ENCODE measurements around the gene MUC16.

Gene MUC16

GRCh38 chr19:9009935-9010651 is at the start of gene MUC16:
TSS of gene MUC16 (minus strand) at chr19:9010409.
- TF ChIP-seq, protein P1, sequence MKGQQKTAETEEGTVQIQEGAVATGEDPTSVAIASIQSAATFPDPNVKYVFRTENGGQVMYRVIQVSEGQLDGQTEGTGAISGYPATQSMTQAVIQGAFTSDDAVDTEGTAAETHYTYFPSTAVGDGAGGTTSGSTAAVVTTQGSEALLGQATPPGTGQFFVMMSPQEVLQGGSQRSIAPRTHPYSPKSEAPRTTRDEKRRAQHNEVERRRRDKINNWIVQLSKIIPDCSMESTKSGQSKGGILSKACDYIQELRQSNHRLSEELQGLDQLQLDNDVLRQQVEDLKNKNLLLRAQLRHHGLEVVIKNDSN (IDR thresholded peaks at IDR 0.05), result no peak
- 0 out of 2 replicates have a peak, but pooled peaks have one; percentile 2 for TF ChIP-seq TEAD4 (IDR thresholded peaks at IDR 0.05)
- no peak; the same call in 1 of the 2 replicates for TF ChIP-seq TAF1 (IDR thresholded peaks at IDR 0.05; ENCODE audit: low read depth)
- TF ChIP-seq MAX (IDR thresholded peaks at IDR 0.05), result no peak
- TF ChIP-seq TCF12 (IDR thresholded peaks at IDR 0.05; ENCODE audit: low read depth), result peak; percentile 75
- peak; percentile 38 for TF ChIP-seq NFIC (IDR thresholded peaks at IDR 0.05)
- no peak for TF ChIP-seq FOXM1 (IDR thresholded peaks at IDR 0.05; ENCODE audit: borderline replicate concordance, low read depth)
- peak; percentile 70; the same call in 1 of the 2 replicates for TF ChIP-seq ZBTB7A (IDR thresholded peaks at IDR 0.05; ENCODE audit: low read depth)
- TF ChIP-seq, protein P2, sequence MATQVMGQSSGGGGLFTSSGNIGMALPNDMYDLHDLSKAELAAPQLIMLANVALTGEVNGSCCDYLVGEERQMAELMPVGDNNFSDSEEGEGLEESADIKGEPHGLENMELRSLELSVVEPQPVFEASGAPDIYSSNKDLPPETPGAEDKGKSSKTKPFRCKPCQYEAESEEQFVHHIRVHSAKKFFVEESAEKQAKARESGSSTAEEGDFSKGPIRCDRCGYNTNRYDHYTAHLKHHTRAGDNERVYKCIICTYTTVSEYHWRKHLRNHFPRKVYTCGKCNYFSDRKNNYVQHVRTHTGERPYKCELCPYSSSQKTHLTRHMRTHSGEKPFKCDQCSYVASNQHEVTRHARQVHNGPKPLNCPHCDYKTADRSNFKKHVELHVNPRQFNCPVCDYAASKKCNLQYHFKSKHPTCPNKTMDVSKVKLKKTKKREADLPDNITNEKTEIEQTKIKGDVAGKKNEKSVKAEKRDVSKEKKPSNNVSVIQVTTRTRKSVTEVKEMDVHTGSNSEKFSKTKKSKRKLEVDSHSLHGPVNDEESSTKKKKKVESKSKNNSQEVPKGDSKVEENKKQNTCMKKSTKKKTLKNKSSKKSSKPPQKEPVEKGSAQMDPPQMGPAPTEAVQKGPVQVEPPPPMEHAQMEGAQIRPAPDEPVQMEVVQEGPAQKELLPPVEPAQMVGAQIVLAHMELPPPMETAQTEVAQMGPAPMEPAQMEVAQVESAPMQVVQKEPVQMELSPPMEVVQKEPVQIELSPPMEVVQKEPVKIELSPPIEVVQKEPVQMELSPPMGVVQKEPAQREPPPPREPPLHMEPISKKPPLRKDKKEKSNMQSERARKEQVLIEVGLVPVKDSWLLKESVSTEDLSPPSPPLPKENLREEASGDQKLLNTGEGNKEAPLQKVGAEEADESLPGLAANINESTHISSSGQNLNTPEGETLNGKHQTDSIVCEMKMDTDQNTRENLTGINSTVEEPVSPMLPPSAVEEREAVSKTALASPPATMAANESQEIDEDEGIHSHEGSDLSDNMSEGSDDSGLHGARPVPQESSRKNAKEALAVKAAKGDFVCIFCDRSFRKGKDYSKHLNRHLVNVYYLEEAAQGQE (IDR thresholded peaks at IDR 0.05; ENCODE audit: low read depth), result no peak
- peak; percentile 56; the same call in 1 of the 2 replicates for TF ChIP-seq EP300 (IDR thresholded peaks at IDR 0.05; ENCODE audit: borderline replicate concordance)

- TF ChIP-seq ZBTB7A (IDR thresholded peaks at IDR 0.05; ENCODE audit: low read depth) (no peak), CEBPB (IDR thresholded peaks at IDR 0.05) (peak; percentile 39; the same call in 1 of the 2 replicates), EP300 (IDR thresholded peaks at IDR 0.05; ENCODE audit: borderline replicate concordance) (no peak), TEAD4 (IDR thresholded peaks at IDR 0.05) (no peak), RAD21 (IDR thresholded peaks at IDR 0.05; ENCODE audit: low read depth) (no peak)
Measured at GRCh38 chr19:9058905-9059667, 48.9 kb upstream of the MUC16 start.

DNA sequence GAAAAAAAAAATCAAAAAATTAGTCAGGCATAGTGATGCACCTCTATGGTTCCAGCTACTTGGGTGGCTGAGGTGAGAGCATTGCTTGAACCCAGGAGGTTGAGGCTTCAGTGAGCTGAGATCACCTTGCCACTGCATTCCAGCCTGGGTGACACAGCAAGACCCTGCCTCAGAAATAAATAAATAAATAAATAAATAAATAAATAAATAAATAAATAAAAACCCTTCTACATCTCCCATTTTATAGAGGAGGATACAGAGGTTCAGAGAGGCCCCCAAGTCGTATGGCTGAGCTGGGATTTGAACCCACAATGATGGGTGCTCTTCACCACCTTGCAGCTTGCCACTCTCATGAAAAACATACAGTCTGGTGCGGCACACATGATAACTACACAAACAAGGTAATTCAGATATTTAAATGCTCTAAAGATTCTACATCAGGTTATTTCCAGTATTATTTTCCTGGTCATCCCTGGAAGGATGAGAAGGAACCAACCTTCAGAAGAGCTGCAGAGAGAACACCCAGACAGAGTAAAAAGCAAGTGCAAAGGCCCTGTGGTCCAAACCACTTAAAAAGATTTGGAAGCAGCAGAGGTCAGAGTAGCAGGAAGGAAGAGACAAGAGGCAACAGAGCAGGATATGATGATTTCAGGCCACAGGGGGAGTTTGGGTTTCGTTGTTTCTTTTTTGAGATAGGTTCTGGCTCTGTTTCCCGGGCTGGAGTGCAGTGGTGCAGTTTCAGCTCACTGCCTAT is 47.5 kb upstream of the MUC16 start:
- no peak for TF ChIP-seq MAX (IDR thresholded peaks at IDR 0.05)
- no peak for TF ChIP-seq TCF12 (IDR thresholded peaks at IDR 0.05; ENCODE audit: low read depth)

DNA sequence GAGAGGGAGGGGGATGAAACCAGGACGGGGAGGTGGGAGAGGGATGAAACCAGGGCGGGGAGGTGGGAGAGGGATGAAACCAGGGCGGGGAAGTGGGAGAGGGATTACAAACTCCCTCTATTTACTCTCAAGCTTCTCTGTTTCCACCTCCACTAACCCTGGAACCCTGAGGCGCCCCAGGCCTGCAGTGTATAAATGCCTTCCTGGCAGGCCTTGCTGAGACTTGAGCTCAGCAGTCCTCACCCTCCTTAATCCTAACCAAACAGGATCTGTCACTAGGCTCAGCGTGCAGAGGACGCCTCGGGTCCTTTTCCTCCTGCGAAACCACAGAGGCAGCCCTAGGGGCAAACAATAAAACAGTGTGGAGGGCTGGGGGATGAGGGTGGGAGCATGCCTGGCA is 44.6 kb upstream of the MUC16 start:
- no peak for TF ChIP-seq RAD21 (IDR thresholded peaks at IDR 0.05; ENCODE audit: low read depth)
- no peak for TF ChIP-seq CREB1 (IDR thresholded peaks at IDR 0.05; ENCODE audit: low read depth)
- TF ChIP-seq, protein P1 (IDR thresholded peaks at IDR 0.05), result no peak
- TF ChIP-seq TAF1 (IDR thresholded peaks at IDR 0.05; ENCODE audit: low read depth), result no peak
- TF ChIP-seq ZBTB7A (IDR thresholded peaks at IDR 0.05; ENCODE audit: low read depth), result no peak
- TF ChIP-seq EGR1 (IDR thresholded peaks at IDR 0.05), result no peak
- TF ChIP-seq, protein P2 (IDR thresholded peaks at IDR 0.05; ENCODE audit: low read depth), result no peak
- TF ChIP-seq EP300 (IDR thresholded peaks at IDR 0.05; ENCODE audit: borderline replicate concordance), result no peak
- TF ChIP-seq TCF12 (IDR thresholded peaks at IDR 0.05; ENCODE audit: low read depth), result no peak
- TF ChIP-seq NFIC (IDR thresholded peaks at IDR 0.05), result no peak
- TF ChIP-seq TEAD4 (IDR thresholded peaks at IDR 0.05), result no peak
- TF ChIP-seq MAX (IDR thresholded peaks at IDR 0.05), result no peak
- no peak for TF ChIP-seq CEBPB (IDR thresholded peaks at IDR 0.05)
- no peak for TF ChIP-seq YY1 (IDR thresholded peaks at IDR 0.05; ENCODE audit: low read depth)
- TF ChIP-seq FOXM1 (IDR thresholded peaks at IDR 0.05; ENCODE audit: borderline replicate concordance, low read depth), result no peak

- TF ChIP-seq TEAD4 (IDR thresholded peaks at IDR 0.05), result no peak
Measured at GRCh38 chr19:9054207-9054606, 44.0 kb upstream of the MUC16 start.
